Embryonic facial prominence (tissue), 1 donor: ENCODE measurements around the gene CEBPB.
"Not testable (repeated sequence)": the region's sequence is repeated elsewhere in the genome, so short reads cannot be mapped to it uniquely, and the experiment has no call there.

ENCODE experiments used
- DNase-seq: peaks from one replicate; pipeline ENCODE4 v3.0.0-alpha.2; 2016; ENCODE audit errors: extremely low spot score

Gene CEBPB

GRCh38 chr20:50169329-50169823 is 21.3 kb upstream of the CEBPB start:
- no peak for DNase-seq

- no peak for DNase-seq
Measured at GRCh38 chr20:50170549-50171220, 19.9 kb upstream of the CEBPB start.

GRCh38 chr20:50172347-50173013 is 18.1 kb upstream of the CEBPB start:
- DNase-seq: no peak

GRCh38 chr20:50174456-50174855 is 16.2 kb upstream of the CEBPB start:
- DNase-seq: no peak

- DNase-seq: no peak
Measured at GRCh38 chr20:50175938-50176933, 14.4 kb upstream of the CEBPB start.

GRCh38 chr20:50178672-50179071 is 12.0 kb upstream of the CEBPB start:
- DNase-seq: not testable (repeated sequence)

- no peak for DNase-seq
Measured at GRCh38 chr20:50181344-50181743, 9.3 kb upstream of the CEBPB start.

- DNase-seq: no peak
Measured at GRCh38 chr20:50182346-50182745, 8.3 kb upstream of the CEBPB start.

- no peak for DNase-seq
Measured at GRCh38 chr20:50185426-50185825, 5.2 kb upstream of the CEBPB start.

- peak; percentile 53 for DNase-seq
Measured at GRCh38 chr20:50186151-50186885, 4.3 kb upstream of the CEBPB start.

GRCh38 chr20:50186987-50187402 is 3.6 kb upstream of the CEBPB start:
- no peak for DNase-seq

GRCh38 chr20:50187403-50188051 is 3.1 kb upstream of the CEBPB start:
- no peak for DNase-seq

- DNase-seq: no peak
Measured at GRCh38 chr20:50188287-50188688, 2.3 kb upstream of the CEBPB start.

GRCh38 chr20:50188879-50189680 is 1.6 kb upstream of the CEBPB start:
- DNase-seq: no peak

- DNase-seq: no peak
Measured at GRCh38 chr20:50189681-50190250, 864 bp upstream of the CEBPB start.

- DNase-seq: no peak
Measured at GRCh38 chr20:50191065-50191543, 474 bp downstream of the CEBPB start.

GRCh38 chr20:50191544-50192363 is 1.1 kb downstream of the CEBPB start:
- DNase-seq: no peak

GRCh38 chr20:50192364-50193198 is 2.0 kb downstream of the CEBPB start:
- DNase-seq: peak; percentile 78
